ENCODE results near the gene GSAP. TPM values are rescaled to one million over a fixed set of nuclear protein-coding genes. Genes with fewer than 3 reads are reported as not detected.

The GSAP gene
- total and polyA plus RNA-seq, 2 experiments from 2014 or later: 1.7 to 3.0 TPM

DNA sequence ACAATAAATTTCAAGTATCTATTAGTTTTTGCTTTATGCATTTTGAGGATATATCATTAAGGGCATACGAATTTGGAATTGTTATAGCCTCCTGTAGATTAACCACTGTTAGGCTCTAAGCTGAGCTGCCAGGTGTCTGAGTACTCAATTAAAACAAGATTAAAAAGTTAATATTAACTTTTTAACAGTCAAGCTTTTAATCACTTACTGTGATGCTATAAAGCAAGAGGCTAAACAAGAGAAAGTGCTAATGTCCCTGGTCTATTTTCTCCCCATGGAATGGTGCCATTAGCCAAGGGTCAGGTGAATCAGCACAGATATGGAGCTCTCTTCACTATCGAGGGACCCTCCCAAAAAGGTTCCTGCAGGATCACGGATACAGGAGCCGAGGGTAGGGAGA, 9.7 kb downstream of the GSAP start:
- no peak overlapping the region for H3K27ac ChIP-seq
- no peaks in the 10 kb centered on the region for H3K36me3 ChIP-seq
- H3K9me3 ChIP-seq (ENCODE audit: low read depth): peaks cover 3% of the 10 kb centered on the region
- no peak overlapping the region for H3K4me3 ChIP-seq
- H3K4me1 ChIP-seq (ENCODE audit: low read depth): peaks cover 4% of the 10 kb centered on the region
- no peak for DNase-seq (ENCODE audit: low read depth in 1 of 2, low spot score in 1 of 2)
- TF ChIP-seq, protein P1, sequence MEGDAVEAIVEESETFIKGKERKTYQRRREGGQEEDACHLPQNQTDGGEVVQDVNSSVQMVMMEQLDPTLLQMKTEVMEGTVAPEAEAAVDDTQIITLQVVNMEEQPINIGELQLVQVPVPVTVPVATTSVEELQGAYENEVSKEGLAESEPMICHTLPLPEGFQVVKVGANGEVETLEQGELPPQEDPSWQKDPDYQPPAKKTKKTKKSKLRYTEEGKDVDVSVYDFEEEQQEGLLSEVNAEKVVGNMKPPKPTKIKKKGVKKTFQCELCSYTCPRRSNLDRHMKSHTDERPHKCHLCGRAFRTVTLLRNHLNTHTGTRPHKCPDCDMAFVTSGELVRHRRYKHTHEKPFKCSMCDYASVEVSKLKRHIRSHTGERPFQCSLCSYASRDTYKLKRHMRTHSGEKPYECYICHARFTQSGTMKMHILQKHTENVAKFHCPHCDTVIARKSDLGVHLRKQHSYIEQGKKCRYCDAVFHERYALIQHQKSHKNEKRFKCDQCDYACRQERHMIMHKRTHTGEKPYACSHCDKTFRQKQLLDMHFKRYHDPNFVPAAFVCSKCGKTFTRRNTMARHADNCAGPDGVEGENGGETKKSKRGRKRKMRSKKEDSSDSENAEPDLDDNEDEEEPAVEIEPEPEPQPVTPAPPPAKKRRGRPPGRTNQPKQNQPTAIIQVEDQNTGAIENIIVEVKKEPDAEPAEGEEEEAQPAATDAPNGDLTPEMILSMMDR (IDR thresholded peaks at IDR 0.05; ENCODE audit: low read depth, low read length): no peak
- no peaks in the 10 kb centered on the region for H3K27me3 ChIP-seq

DNA sequence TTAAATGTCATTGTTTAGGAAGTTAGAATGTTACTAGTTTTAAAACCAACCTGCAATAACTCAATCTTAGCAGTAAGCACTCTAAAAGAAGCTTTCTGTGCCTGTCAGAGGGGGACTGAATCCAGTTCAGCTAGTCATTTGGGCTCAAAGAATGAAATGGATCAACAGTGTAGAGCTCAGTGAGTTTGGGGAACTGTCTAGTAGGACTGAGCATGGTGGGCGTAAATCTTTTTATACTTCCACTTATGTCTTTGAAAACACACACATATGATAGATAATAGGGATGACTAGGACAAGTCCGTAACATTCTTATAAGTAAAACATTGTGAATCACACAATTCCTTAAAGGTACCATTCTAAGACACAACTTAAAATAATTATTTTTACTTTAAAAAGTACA, 11.5 kb downstream of the GSAP start:
- Histone ChIP-seq H3K36me3 (no peaks in the 10 kb centered on the region), H3K27me3 (no peaks in the 10 kb centered on the region), H3K4me3 (no peak overlapping the region), H3K9me3 (ENCODE audit: low read depth) (no peaks in the 10 kb centered on the region), H3K27ac (no peak overlapping the region), H3K4me1 (ENCODE audit: low read depth) (peaks cover 4% of the 10 kb centered on the region)
- DNase-seq (ENCODE audit: low read depth in 1 of 2, low spot score in 1 of 2): no peak
- TF ChIP-seq, protein P1 (IDR thresholded peaks at IDR 0.05; ENCODE audit: low read depth, low read length): no peak

DNA sequence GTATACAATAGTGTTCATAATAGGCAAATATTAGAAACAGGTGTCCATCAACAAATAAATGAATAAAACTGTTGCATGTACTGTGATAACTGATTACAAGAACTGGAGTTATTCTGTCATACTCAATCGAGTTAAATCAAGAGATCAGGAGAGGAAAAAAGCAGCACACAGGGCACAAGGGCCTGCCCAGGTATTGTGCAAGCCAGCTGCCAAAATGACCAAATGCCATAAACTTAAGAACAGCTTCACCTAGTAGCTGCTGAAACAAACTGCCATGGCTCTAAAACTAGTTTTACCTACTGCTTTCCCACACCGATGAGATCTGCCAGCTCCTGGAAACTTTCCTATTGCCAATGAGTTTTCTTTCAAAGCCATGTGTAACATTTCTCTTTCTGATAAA, 12.2 kb downstream of the GSAP start:
- TF ChIP-seq, protein P1 (IDR thresholded peaks at IDR 0.05; ENCODE audit: low read depth, low read length): no peak
- H3K4me3 ChIP-seq: no peak overlapping the region

DNA sequence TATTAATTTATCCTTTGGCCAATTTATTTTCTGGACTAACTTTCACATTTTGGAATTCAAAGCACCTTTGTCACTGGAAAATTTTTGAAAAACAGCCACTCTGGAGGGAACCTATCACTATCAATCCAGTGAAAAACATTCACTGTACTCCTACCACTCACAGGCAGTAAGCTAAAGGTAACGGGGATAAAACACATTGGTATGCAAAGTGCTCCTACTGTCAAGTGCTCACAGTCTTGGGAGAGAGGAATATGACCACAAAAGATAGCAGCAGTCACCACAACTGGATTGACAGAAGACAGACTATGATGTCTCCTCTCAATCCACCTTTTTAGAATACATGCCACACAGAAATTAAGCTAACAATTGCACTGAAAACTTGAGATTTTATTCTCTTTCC, 13.3 kb downstream of the GSAP start:
- H3K27me3 ChIP-seq: no peaks in the 10 kb centered on the region
- H3K9me3 ChIP-seq (ENCODE audit: low read depth): no peaks in the 10 kb centered on the region
- no peak overlapping the region for H3K4me3 ChIP-seq
- no peaks in the 10 kb centered on the region for H3K36me3 ChIP-seq
- TF ChIP-seq, protein P1 (IDR thresholded peaks at IDR 0.05; ENCODE audit: low read depth, low read length): no peak
- peaks cover 4% of the 10 kb centered on the region for H3K4me1 ChIP-seq (ENCODE audit: low read depth)
- no peak overlapping the region for H3K27ac ChIP-seq
- no peak for DNase-seq (ENCODE audit: low read depth in 1 of 2, low spot score in 1 of 2)

More for the DNA sequence above, 12.2 kb downstream of the GSAP start:
- Histone ChIP-seq H3K36me3 (no peaks in the 10 kb centered on the region), H3K4me1 (ENCODE audit: low read depth) (peaks cover 4% of the 10 kb centered on the region), H3K9me3 (ENCODE audit: low read depth) (no peaks in the 10 kb centered on the region), H3K27ac (no peak overlapping the region), H3K27me3 (no peaks in the 10 kb centered on the region)
- no peak for DNase-seq (ENCODE audit: low read depth in 1 of 2, low spot score in 1 of 2)

DNA sequence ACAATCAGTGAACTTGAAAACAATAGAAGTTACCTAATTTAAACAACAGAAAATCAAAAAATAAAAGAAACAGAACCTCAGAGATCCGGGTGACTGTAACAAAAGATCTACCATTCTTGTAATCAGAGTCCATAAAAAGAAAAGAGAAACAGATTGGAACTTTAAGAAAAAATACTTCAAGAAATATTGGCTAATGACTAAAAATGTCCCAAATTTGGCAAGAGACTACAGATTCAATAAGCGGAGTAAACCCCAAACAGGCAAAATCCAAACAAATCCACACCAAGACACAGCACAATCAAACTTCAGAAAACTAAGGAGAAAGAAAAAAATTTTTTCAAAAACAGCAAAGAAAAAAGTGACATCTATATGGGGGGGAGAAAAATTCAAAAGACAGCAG, 15.1 kb downstream of the GSAP start:
- no peak overlapping the region for H3K27ac ChIP-seq
- no peak overlapping the region for H3K4me3 ChIP-seq
- no peaks in the 10 kb centered on the region for H3K27me3 ChIP-seq
- no peaks in the 10 kb centered on the region for H3K9me3 ChIP-seq (ENCODE audit: low read depth)
- no peak for DNase-seq (ENCODE audit: low read depth in 1 of 2, low spot score in 1 of 2)
- H3K36me3 ChIP-seq: no peaks in the 10 kb centered on the region
- TF ChIP-seq, protein P1 (IDR thresholded peaks at IDR 0.05; ENCODE audit: low read depth, low read length): no peak
- peaks cover 4% of the 10 kb centered on the region for H3K4me1 ChIP-seq (ENCODE audit: low read depth)

DNA sequence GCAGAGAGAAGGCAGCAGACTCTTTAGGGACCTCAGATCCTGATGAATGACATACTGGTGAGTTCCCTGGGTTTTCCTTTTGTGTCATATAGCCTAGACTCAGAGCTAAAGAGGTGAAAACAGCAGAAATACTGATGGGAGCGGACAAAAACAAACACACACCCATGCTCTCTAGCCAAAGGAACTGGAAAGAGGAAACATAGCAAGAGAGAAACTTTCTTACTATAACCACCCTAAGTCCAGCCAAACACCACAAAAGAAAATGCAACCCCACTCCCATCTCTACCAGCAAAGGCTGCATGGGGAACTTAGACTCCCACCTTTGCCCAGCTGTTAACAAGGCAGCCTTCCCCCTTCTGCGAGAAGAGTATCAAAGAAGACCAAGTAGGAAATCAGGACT, 16.3 kb downstream of the GSAP start:
- no peaks in the 10 kb centered on the region for H3K9me3 ChIP-seq (ENCODE audit: low read depth)
- H3K4me1 ChIP-seq (ENCODE audit: low read depth): peaks cover 4% of the 10 kb centered on the region
- H3K27ac ChIP-seq: no peak overlapping the region
- H3K4me3 ChIP-seq: no peak overlapping the region
- no peaks in the 10 kb centered on the region for H3K27me3 ChIP-seq
- TF ChIP-seq, protein P1 (IDR thresholded peaks at IDR 0.05; ENCODE audit: low read depth, low read length): no peak
- no peak for DNase-seq (ENCODE audit: low read depth in 1 of 2, low spot score in 1 of 2)
- H3K36me3 ChIP-seq: no peaks in the 10 kb centered on the region
